Muscle of back (tissue), 11 donors: ENCODE data around the gene AGFG1. TPM values are rescaled to one million over a fixed set of nuclear protein-coding genes. Genes with fewer than 3 reads are reported as not detected.
A peak's percentile ranks its signal among the peaks of the same experiment; 100 is the strongest.
"Not testable (repeated sequence)": the region's sequence is repeated elsewhere in the genome, so short reads cannot be mapped to it uniquely, and the experiment has no call there.

ENCODE experiments used
- DNase-seq, 3 donors: peaks; one replicate each; pipeline versions ENCODE4 v3.0.0 to v3.0.0-alpha.2; 2013
- polyA plus RNA-seq, 10 donors: library from polyadenylated mRNA; unstranded; fragments of 120-200 nt; gene quantifications; one replicate each; pipeline ENCODE4 v1.2.1, GENCODE V29; 2013; ENCODE audit not compliant: insufficient read length in 10 of 10

Gene AGFG1
- polyA plus RNA-seq, 10 donors: 41.2 to 55.1 (median 51.3) TPM

DNA sequence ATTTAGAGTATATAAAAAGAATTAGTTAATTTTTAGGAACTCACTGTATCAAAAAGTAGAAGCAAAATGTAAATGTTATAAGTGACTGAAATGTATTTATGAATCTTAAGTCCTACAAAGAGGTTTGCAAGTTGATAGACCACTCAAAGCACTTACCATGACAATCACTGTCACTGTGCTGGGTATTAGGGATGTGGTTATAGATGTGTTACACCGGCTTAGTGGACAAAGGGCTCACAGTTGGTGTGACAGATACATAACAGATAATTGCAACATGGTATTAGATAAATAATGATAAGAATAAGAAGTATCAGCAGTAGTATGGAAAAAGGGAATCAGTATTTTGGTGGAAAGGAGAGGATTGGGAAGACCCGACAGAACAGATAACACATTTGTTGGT is 21.6 kb downstream of the AGFG1 start:
- no peak for DNase-seq

GRCh38 chr2:227497158-227497557 is 25.2 kb downstream of the AGFG1 start:
- DNase-seq: no peak

DNA sequence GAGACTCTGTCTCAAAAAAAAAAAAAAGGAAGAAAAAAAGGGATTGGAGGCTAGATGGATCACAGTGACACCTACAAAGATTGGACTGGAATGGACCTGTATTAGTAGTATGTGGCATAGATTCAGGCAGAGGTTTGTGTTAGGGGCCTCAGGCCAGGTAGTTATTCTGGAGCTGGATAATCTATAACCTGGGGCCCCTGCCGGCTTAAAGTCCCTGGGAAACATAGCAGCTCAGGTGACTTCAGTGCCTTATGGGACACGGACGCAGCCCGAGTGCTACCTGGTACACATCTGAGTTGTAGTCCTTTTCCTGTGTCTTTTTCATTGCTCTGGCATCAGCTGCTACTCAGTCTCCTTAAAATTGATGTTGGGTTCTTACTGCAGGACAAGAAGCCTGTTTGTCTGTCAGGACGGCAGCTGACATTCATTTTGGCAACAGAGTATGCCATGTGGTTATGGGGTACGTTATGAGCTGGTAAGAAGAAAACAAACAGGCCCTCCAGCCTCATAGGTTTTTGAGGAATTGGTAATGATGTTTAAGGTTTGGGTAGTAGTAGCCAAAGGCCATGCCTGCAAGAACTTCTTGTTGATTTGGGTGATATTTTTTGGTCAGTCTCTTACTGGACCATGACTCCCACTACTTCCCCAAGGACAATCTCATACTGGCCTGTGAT is 27.8 kb downstream of the AGFG1 start:
- no peak for DNase-seq

- DNase-seq: no peak
These were observed 28.3 kb downstream of the AGFG1 start for GRCh38 chr2:227500301-227500630.

- DNase-seq: no peak
These were observed 31.8 kb downstream of the AGFG1 start for GRCh38 chr2:227503433-227504406.

DNA sequence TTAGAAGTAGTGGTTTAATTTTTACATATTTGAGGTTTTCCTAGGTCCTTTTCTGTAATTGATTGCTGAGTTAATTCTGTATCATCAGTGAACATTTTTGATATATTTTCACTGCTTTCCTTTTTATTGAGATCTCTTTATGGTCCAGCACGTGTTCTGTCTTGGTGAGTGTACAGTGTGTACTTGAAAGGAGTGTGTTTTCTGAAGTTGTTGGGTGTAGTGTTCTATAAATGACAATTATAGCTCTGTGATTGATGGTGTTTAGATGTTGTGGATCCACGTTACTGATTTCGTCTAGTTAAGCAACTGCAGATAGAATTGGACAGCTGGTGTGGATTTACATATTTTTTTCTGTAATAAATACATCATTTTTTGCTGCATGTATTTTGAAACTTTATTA is 32.7 kb downstream of the AGFG1 start:
- no peak for DNase-seq

DNA sequence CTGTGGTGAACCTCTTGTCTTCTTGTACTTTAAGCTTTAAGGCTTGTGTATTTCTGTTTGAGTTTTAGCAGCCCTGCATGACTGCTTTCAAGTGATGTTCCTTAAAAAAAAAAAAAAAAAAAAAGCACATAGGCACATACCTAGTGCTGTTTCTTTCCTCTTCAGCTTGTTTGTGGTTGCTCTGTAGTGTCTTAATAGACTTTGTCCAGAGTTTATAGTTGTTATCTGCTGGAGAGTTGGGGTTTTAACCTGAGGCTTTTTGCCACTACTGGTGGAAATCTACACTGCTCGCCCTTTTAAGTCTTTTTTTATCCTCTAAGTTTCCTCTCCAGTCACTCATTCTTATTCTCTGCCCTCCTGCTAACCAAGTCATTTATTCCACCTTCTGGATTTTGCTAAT is 34.5 kb downstream of the AGFG1 start:
- DNase-seq: no peak

DNA sequence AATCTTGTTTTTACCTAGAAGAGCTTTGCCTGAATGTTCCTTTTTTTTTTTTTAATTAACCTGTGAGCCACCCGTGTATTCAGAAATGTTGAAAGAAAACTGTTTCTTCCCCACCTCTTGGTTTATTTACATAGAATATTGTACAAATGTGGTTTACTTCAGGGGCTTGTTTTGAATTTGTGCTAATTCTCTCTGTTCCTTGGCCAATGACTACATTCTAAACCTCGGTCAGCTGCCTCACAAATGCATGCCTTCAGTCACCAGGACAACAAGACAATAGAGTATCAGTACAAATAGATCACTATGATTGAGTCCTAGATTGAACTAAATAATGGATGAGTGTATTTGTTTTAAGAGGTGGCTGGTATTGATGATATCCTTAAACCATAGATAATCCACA is 36.0 kb downstream of the AGFG1 start:
- DNase-seq: no peak

DNA sequence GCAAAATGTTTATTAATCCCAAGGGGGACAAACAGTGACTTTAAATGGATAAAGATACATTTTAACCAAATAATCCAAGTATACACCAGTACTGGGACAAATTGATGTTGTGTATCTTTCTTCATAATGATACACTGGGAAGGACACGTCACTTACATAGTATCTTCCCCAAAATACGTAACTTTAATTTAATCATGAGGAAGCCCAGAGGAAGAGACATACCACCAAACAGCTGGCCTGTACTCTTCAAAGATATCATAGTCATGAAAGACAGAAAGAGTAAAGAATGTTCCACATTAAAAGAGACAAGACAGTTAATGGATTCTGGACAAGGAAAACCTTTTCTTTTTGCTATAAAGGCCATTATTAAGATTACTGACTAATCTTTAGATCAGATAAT is 37.1 kb downstream of the AGFG1 start:
- no peak for DNase-seq

DNA sequence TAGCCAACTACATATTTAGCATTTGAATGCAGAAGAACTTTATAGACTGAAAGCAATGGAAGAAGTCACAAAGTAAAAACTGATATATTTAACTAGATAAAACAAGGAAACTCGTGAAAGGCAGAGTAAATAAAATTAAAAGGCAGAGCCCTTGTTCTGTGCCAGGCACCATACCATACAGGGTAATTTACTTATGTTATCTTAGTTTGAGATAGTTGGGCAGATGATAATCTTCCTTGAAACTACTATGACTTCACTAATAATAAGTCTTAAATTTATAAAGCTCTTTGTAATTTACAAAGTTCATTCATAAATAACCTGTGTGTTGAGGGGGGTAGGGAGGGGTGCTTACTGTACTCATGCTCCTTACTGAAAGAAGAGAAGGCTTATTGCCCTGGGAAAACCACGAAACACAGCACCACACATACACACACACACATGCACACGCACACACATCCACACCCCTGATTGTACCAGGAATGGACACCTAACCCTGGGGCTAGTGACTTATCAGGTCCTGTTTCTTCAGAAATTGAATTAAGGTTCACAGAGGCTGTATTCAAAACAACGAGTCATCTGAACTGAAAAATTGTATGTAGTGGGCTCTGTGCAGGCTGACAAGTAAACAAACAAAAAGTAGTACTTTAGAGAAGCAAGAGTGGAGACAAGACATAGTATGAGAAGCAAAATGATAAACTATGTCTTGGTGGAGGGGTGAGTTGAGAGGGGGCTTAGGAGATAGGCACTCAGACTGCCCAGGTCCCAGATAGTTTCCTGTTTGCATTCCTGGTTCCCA is 38.1 kb downstream of the AGFG1 start:
- DNase-seq: no peak

DNA sequence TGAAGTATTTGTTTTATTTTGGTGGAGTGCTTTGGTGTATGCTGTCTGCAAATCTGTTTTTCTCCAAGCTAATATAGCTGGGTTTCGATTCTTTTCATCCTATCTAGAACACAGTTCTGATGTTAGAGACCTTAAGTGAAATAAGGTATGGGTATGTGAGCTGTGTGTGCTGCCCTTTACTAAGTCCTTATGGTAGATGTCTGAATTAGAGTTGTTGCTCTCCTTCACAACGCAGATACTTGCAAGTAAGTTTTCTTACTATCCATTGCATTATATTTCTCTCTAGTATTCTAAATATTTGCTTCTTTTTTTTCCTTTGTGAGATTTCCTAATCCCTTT is 38.6 kb downstream of the AGFG1 start:
- DNase-seq: no peak

DNA sequence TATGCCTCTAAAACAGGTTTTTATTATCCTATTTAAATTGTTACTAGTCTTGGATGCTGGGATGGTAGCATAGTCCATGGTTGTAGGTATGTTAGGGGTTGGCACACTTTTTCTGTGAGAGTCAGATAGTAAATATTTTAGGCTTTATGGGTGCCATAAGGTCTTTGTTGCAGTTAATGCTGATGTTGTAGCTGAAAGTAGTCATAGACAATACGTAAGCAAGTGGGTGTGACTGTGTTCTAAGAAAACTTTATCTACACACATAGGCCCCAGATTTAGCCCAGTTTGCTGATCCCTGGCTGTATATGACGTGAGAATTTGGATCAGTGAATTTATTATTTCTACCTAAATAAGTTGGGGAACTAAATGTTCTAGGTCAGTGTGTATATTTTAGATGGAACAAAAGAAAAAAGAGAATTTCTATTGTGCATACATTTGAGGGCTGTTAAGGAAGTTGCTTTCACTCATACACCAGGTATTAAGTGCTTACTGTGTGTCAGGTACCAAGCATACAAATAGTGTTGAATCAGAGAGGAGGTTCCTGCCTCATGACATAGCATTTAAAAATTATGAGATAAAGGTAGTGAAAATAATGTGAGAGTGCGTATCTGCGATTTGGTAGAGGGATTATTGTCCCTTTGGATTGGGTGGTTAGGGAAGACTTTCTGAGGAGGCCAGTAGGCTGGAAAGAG is 39.4 kb downstream of the AGFG1 start:
- no peak for DNase-seq

- no peak for DNase-seq
These were observed 40.0 kb downstream of the AGFG1 start for GRCh38 chr2:227511955-227512354.

- peak in 1 of 3 donors; percentile 2 for DNase-seq
These were observed 41.2 kb downstream of the AGFG1 start for GRCh38 chr2:227513113-227513512.

DNA sequence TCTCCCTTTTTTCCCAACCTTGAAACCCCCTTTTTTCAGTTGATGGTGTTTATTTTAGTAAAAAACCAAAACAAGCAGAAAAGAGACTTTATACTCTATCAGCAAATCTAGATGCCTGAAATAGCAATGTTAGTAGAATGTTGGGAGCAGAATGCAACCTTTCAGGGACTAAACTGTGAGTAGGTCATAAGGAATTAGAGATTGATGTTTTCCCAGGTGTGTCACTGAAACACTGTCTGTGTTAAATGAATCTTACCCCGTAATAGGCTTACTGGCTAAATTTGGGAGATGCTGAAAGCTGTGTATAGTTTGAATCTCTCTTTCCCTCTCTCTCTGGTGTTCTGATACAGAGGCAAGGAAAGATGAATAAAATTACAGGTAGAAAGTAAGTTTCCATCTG is 43.8 kb downstream of the AGFG1 start:
- no peak for DNase-seq

DNA sequence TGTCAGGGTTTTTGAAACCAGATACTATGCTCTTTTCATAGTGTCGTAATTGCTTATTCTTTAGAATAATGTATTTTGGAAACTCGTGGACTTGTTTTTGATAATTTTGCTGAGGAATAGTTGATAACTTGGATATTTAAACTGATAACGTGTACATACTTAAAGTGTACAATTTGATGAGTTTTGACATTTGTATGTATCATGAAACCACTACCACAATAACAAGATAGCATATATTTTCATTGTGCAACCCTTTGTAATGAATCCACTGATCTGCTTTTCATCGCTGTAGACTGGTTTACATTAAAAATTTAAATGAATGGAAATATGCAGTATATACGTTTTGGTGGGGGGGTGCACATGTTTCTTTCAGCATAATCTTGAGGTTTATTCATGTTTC is 45.8 kb downstream of the AGFG1 start:
- no peak for DNase-seq

DNA sequence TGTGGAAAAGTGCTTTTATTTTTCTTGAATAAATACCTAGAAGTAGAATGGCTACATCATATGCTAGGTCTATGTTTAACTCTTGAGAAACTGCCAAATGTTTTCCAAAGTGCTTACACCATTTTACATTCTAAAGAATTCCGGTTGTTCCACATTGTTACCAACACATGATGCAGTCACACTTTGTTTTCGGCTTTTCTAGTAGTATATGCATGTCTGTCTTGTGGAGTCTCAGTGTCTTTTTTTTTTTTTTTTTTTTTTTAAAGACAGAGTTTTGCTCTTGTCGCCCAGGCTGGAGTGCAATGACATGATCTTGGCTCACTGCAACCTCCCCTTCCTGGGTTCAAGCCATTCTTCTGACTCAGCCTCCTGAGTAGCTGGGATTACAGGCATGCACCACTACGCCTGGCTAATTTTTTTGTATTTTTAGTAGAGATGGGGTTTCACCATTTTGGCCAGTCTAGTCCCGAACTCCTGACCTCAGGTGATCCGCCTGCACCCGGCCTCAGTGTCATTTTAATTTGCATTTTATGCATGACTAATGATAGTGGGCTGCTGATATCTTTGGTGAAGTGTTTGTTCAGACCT is 46.4 kb downstream of the AGFG1 start:
- peak in 1 of 3 donors; percentile 13 for DNase-seq

DNA sequence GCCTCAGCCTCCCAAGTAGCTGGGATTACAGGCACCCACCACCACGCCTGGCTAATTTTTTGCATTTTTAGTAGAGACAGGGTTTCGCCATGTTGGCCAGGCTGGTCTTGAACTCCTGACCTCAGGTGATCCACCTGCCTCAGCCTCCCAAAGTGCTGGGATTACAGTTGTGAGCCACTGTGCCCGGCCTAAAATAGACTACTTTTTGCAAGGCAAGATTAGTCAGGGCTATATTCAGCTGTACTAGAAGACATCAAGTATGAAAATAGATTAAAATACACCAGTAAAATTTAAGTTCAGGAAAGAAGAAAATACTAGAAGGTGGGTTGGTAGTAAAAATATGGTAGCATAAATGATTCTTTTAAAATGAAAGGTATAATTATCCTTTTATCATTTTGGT is 49.2 kb downstream of the AGFG1 start:
- DNase-seq: not testable (repeated sequence)

GRCh38 chr2:227524665-227525064 is 52.7 kb downstream of the AGFG1 start:
- no peak for DNase-seq

GRCh38 chr2:227527351-227527750 is 55.4 kb downstream of the AGFG1 start:
- DNase-seq: no peak

- no peak for DNase-seq
These were observed 56.8 kb downstream of the AGFG1 start for GRCh38 chr2:227528803-227529202.

- DNase-seq: no peak
These were observed 57.9 kb downstream of the AGFG1 start for GRCh38 chr2:227529871-227530270.
